CD4-positive, alpha-beta T cell (primary cell): ENCODE results near the gene CHEK2. TPM values are rescaled to one million over a fixed set of nuclear protein-coding genes. Genes with fewer than 3 reads are reported as not detected.
"Not testable (repeated sequence)": the region's sequence is repeated elsewhere in the genome, so short reads cannot be mapped to it uniquely, and the experiment has no call there.

Experiments used
- ATAC-seq: fragments of 200-7000 bp; cut with Tn5 transposase; one replicate; pipeline ENCODE4 v1.10.0; 2022; ENCODE audit warnings: mild to moderate bottlenecking; ENCODE audit not compliant: poor library complexity
- CTCF ChIA-PET: fragments of 350-600 bp; sonication (Branson Sonifier 250); formaldehyde crosslinking; loops from one replicate; lab custom pipeline; 2021; ENCODE audit warnings: antibody characterized with exemption, inconsistent platforms; lab: Charles Lee
- POLR2A ChIA-PET: fragments of 350-600 bp; sonication (Branson Sonifier 250); formaldehyde crosslinking; loops from one replicate; lab custom pipeline; 2021; ENCODE audit warnings: antibody characterized with exemption, inconsistent platforms; lab: Charles Lee
- DNase-seq, 14 experiments: peaks; one replicate each; pipeline ENCODE4 v3.0.0-alpha.2; 2013 to 2020; ENCODE audit warnings: mixed read lengths in 2 of 14
- H3K27ac ChIP-seq, 2 donors: one replicate each; pipeline versions ENCODE4 v1.5.1 to v1.7.0; 2013; ENCODE audit warnings: low read length in 2 of 2, low read depth in 1 of 2, mild to moderate bottlenecking in 1 of 2
- H3K27me3 ChIP-seq, 2 experiments: 1 replicate in 1 of 2; 2 replicates in 1 of 2; pipeline versions ENCODE4 v1.6.1 to v1.7.0; 2013; ENCODE audit warnings: low read length in 2 of 2, control low read depth in 1 of 2, mild to moderate bottlenecking in 1 of 2, moderate library complexity in 1 of 2; ENCODE audit not compliant: insufficient read depth in 2 of 2, control insufficient read depth in 1 of 2
- H3K36me3 ChIP-seq: one replicate; pipeline ENCODE4 v1.6.1; 2013; ENCODE audit warnings: low read length, control low read depth; ENCODE audit not compliant: insufficient read depth
- H3K4me1 ChIP-seq: one replicate; pipeline ENCODE4 v1.6.1; 2013; ENCODE audit warnings: low read length, control low read depth; ENCODE audit not compliant: insufficient read depth
- H3K4me3 ChIP-seq: one replicate; pipeline ENCODE4 v1.5.1; 2013; ENCODE audit warnings: mild to moderate bottlenecking, low read length, moderate library complexity
- H3K9me3 ChIP-seq, 2 experiments: 1 replicate in 1 of 2; 2 replicates in 1 of 2; pipeline versions ENCODE4 v1.6.1 to v1.7.0; 2013; ENCODE audit warnings: low read length in 2 of 2, mild to moderate bottlenecking in 2 of 2, control low read depth in 1 of 2, moderate library complexity in 1 of 2; ENCODE audit not compliant: control insufficient read depth in 1 of 2, insufficient read depth in 1 of 2
- H3K27ac Mint-ChIP-seq: one replicate; pipeline ENCODE4 v1.8.0; 2020; ENCODE audit warnings: mixed read lengths
- H3K27me3 Mint-ChIP-seq: one replicate; pipeline ENCODE4 v1.8.0; 2021; ENCODE audit warnings: mixed read lengths
- H3K36me3 Mint-ChIP-seq: one replicate; pipeline ENCODE4 v1.8.0; 2021; ENCODE audit warnings: low read depth, mixed read lengths
- H3K4me1 Mint-ChIP-seq: one replicate; pipeline ENCODE4 v1.8.0; 2021; ENCODE audit warnings: low read depth, mixed read lengths
- H3K4me3 Mint-ChIP-seq: one replicate; pipeline ENCODE4 v1.8.0; 2020; ENCODE audit warnings: mild to moderate bottlenecking, mixed read lengths
- H3K9me3 Mint-ChIP-seq: one replicate; pipeline ENCODE4 v1.8.0; 2020; ENCODE audit warnings: mixed read lengths
- intact Hi-C, 2 experiments: fragments of 100-400 bp; cut with DNase I in 1 of 2; cut with micrococcal nuclease in 1 of 2; formaldehyde crosslinking; loops; one replicate each; pipeline versions ENCODE4 v1.15.1 to v1.9.0; 2023 to 2025; cut with DNase I, micrococcal nuclease
- total RNA-seq, 174 experiments: library from RNA in 2 of 174; stranded (reverse) in 2 of 174; gene quantifications; one replicate each; pipeline ENCODE4 v1.2.3 and lab custom pipeline; 2021 to 2026
- TF ChIP-seq, protein P1 (sequence below): fragments of 200-600 bp; IDR thresholded peaks from one replicate; pipeline ENCODE4 v1.8.0; 2022; ENCODE audit warnings: antibody characterized with exemption, mild to moderate bottlenecking

CHEK2 gene
- total RNA-seq, 2 experiments from 2014 or later, result 2.6 to 4.0 TPM

DNA sequence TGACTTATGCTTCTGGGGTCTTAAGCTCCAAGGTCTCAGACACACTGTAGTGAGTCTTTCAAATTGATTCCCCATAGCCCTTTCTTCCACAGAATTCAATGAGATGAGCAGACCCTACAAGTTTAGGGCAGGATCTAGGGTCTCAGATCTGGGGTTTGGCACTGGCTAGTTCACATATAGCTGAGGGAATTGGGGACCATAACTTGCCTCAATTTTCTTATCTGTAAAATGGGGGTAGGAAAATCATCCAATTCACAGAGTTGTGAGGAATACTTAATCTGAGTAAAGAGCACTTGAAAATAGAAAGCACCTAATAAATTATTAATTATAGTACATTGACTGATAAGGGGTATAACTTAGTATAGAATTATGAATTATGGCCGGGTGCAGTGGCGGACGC lies 25.0 kb upstream of the CHEK2 start:
- Mint-ChIP-seq H3K27me3 (no peaks in the 10 kb centered on the region), H3K4me3 (no peak overlapping the region), H3K27ac (no peak overlapping the region), H3K36me3 (no peaks in the 10 kb centered on the region), H3K9me3 (no peaks in the 10 kb centered on the region), H3K4me1 (no peaks in the 10 kb centered on the region)
- H3K27ac ChIP-seq, result no peak overlapping the region
- no peaks in the 10 kb centered on the region for H3K9me3 ChIP-seq
- intact Hi-C loops, result no loop called here
- no peaks in the 10 kb centered on the region for H3K4me1 ChIP-seq
- no peaks in the 10 kb centered on the region for H3K36me3 ChIP-seq
- CTCF ChIA-PET, result no interaction called here
- no peak overlapping the region for H3K4me3 ChIP-seq
- no peak for ATAC-seq
- H3K27me3 ChIP-seq, result no peaks in the 10 kb centered on the region
- POLR2A ChIA-PET, result no interaction called here
- DNase-seq, result no peak
- TF ChIP-seq, protein P1, sequence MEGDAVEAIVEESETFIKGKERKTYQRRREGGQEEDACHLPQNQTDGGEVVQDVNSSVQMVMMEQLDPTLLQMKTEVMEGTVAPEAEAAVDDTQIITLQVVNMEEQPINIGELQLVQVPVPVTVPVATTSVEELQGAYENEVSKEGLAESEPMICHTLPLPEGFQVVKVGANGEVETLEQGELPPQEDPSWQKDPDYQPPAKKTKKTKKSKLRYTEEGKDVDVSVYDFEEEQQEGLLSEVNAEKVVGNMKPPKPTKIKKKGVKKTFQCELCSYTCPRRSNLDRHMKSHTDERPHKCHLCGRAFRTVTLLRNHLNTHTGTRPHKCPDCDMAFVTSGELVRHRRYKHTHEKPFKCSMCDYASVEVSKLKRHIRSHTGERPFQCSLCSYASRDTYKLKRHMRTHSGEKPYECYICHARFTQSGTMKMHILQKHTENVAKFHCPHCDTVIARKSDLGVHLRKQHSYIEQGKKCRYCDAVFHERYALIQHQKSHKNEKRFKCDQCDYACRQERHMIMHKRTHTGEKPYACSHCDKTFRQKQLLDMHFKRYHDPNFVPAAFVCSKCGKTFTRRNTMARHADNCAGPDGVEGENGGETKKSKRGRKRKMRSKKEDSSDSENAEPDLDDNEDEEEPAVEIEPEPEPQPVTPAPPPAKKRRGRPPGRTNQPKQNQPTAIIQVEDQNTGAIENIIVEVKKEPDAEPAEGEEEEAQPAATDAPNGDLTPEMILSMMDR, result no peak

- H3K36me3 Mint-ChIP-seq, H3K9me3 Mint-ChIP-seq, H3K4me3 Mint-ChIP-seq, H3K9me3 ChIP-seq, H3K4me1 ChIP-seq, CTCF ChIA-PET, H3K27ac Mint-ChIP-seq, ATAC-seq, H3K27ac ChIP-seq, H3K4me3 ChIP-seq, POLR2A ChIA-PET, H3K27me3 Mint-ChIP-seq, DNase-seq, H3K36me3 ChIP-seq, H3K4me1 Mint-ChIP-seq, H3K27me3 ChIP-seq, intact Hi-C loops: not testable (repeated sequence)
Observed at GRCh38 chr22:28762000-28762399, 20.4 kb upstream of the CHEK2 start.

GRCh38 chr22:28761449-28761755 lies 19.8 kb upstream of the CHEK2 start:
- H3K4me1 ChIP-seq, result no peaks in the 10 kb centered on the region
- H3K27ac ChIP-seq, result no peak overlapping the region
- DNase-seq, result no peak
- Mint-ChIP-seq H3K27me3 (no peaks in the 10 kb centered on the region), H3K36me3 (no peaks in the 10 kb centered on the region), H3K9me3 (no peaks in the 10 kb centered on the region), H3K4me1 (no peaks in the 10 kb centered on the region), H3K27ac (no peak overlapping the region), H3K4me3 (no peak overlapping the region)
- no peaks in the 10 kb centered on the region for H3K9me3 ChIP-seq
- H3K36me3 ChIP-seq, result no peaks in the 10 kb centered on the region
- POLR2A ChIA-PET, result no interaction called here
- no peak for ATAC-seq
- TF ChIP-seq, protein P1, result no peak
- H3K27me3 ChIP-seq, result no peaks in the 10 kb centered on the region
- no peak overlapping the region for H3K4me3 ChIP-seq
- CTCF ChIA-PET, result interaction anchor here (1.2 kb wide), 1 partner anchor 94 kb away, joined by 3 read pairs; no protein-coding TSS in a partner anchor
- intact Hi-C loops, result no loop called here

DNA sequence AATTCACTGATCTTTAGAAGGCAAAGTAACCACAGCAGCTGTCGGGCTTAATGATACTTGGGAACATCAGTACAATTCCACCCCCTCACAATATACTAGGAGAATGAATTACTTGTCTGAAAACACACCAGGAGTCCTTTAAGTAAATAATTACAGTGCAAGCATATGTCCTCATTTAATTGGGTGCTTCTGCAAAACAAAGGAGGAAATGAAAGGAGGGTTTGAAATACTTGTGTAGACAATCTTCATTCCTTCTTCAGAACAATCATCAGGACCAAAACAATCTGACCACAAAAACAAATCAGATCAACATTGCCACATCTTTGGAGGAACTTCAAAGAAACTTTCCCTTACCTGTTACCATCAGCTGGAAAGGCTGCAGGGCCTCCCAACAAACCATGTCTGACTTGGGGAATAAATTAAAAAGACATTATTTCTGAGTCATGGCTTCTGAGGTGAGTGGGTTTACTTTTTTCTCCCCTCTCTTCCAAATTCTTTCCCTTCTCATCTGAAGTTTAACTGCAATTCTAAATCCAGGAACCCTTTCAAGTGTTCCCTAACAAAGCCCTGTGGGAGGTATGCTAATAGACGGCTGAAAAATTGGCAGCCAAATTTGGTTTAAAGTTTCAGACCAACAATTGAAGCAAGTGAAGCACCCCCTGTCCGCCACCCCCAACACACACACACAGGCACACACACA lies 18.4 kb upstream of the CHEK2 start:
- Mint-ChIP-seq H3K27ac (no peak overlapping the region), H3K27me3 (no peaks in the 10 kb centered on the region), H3K4me3 (no peak overlapping the region), H3K9me3 (no peaks in the 10 kb centered on the region), H3K36me3 (peaks cover 4% of the 10 kb centered on the region), H3K4me1 (no peaks in the 10 kb centered on the region)
- Histone ChIP-seq H3K9me3 (no peaks in the 10 kb centered on the region), H3K36me3 (no peaks in the 10 kb centered on the region), H3K4me1 (no peaks in the 10 kb centered on the region), H3K27ac (no peak overlapping the region), H3K27me3 (no peaks in the 10 kb centered on the region), H3K4me3 (no peak overlapping the region)
- CTCF ChIA-PET, result interaction anchor here (1.2 kb wide), 2 partner anchors 14 to 96 kb away, joined by 3 read pairs; no protein-coding TSS in a partner anchor
- TF ChIP-seq, protein P1, result no peak
- no peak for DNase-seq
- ATAC-seq, result no peak
- POLR2A ChIA-PET, result no interaction called here
- intact Hi-C loops, result no loop called here

GRCh38 chr22:28754512-28754911 lies 12.9 kb upstream of the CHEK2 start:
- H3K27me3 Mint-ChIP-seq, H3K27ac ChIP-seq, H3K27me3 ChIP-seq, intact Hi-C loops, H3K4me3 ChIP-seq, H3K9me3 Mint-ChIP-seq, H3K9me3 ChIP-seq, H3K27ac Mint-ChIP-seq, DNase-seq, CTCF ChIA-PET, H3K4me1 ChIP-seq, H3K4me3 Mint-ChIP-seq, H3K4me1 Mint-ChIP-seq, H3K36me3 ChIP-seq, ATAC-seq: not testable (repeated sequence)
- POLR2A ChIA-PET, result interaction anchor here (0.6 kb wide), 1 partner anchor 22 kb away, joined by 3 read pairs; no protein-coding TSS in a partner anchor
- H3K36me3 Mint-ChIP-seq, result peaks cover 30% of the 10 kb centered on the region
